Endodermal cell (in vitro differentiated cells): ENCODE results near the gene RIPPLY3. TPM values are rescaled to one million over a fixed set of nuclear protein-coding genes. Genes with fewer than 3 reads are reported as not detected.

ENCODE experiments used
- DNase-seq: peaks from one replicate; pipeline ENCODE4 v3.0.0-alpha.2; 2017
- H3K27ac ChIP-seq: 2 replicates; pipeline ENCODE4 v1.5.1; 2013; ENCODE audit warnings: mild to moderate bottlenecking, low read depth, low read length, moderate library complexity
- H3K27me3 ChIP-seq: 2 replicates; pipeline ENCODE4 v1.6.1; 2013; ENCODE audit warnings: mild to moderate bottlenecking, low read length, moderate library complexity; ENCODE audit not compliant: insufficient read depth, control insufficient read depth, poor library complexity, severe bottlenecking
- H3K36me3 ChIP-seq: 2 replicates; pipeline ENCODE4 v1.7.0; 2013; ENCODE audit warnings: mild to moderate bottlenecking, low read length, moderate library complexity; ENCODE audit not compliant: control insufficient read depth, insufficient read depth
- H3K4me1 ChIP-seq: one replicate; pipeline ENCODE4 v1.7.0; 2013; ENCODE audit warnings: low read length; ENCODE audit not compliant: control insufficient read depth, insufficient read depth
- H3K4me3 ChIP-seq: 2 replicates; pipeline ENCODE4 v1.5.1; 2013; ENCODE audit warnings: mild to moderate bottlenecking, low read length, moderate library complexity
- H3K9ac ChIP-seq: 2 replicates; pipeline ENCODE4 v1.6.1; 2013; ENCODE audit warnings: mild to moderate bottlenecking, low read length, moderate library complexity; ENCODE audit not compliant: poor library complexity, severe bottlenecking; ENCODE audit errors: extremely low read depth
- H3K9me3 ChIP-seq: 2 replicates; pipeline ENCODE4 v1.6.1; 2013; ENCODE audit warnings: mild to moderate bottlenecking, low read length, moderate library complexity; ENCODE audit not compliant: control insufficient read depth
- H3K27ac Mint-ChIP-seq: 2 replicates; pipeline ENCODE4 v1.8.0; 2020; ENCODE audit warnings: mixed read lengths
- H3K27me3 Mint-ChIP-seq: 2 replicates; pipeline ENCODE4 v1.8.0; 2021; ENCODE audit warnings: mild to moderate bottlenecking, mixed read lengths; ENCODE audit not compliant: insufficient read depth
- H3K36me3 Mint-ChIP-seq: 2 replicates; pipeline ENCODE4 v1.8.0; 2020; ENCODE audit warnings: low read depth, mixed read lengths
- H3K4me1 Mint-ChIP-seq: 2 replicates; pipeline ENCODE4 v1.8.0; 2020; ENCODE audit warnings: mixed read lengths
- H3K4me3 Mint-ChIP-seq: 2 replicates; pipeline ENCODE4 v1.8.0; 2020; ENCODE audit warnings: mild to moderate bottlenecking, moderate library complexity, mixed read lengths
- H3K9me3 Mint-ChIP-seq: 2 replicates; pipeline ENCODE4 v1.8.0; 2020; ENCODE audit warnings: mild to moderate bottlenecking, mixed read lengths
- WGBS, 2 experiments: methylation state at CpG; one replicate each; pipeline versions ENCODE4 v1.1.5 to v1.1.7; 2013; ENCODE audit warnings: missing lambda C conversion rate in 2 of 2, mixed read lengths in 1 of 2; ENCODE audit not compliant: insufficient coverage in 1 of 2, insufficient read length in 1 of 2; 5-methylcytosine and 5-hydroxymethylcytosine counted together
- total RNA-seq, 2 donors: library from RNA; stranded (reverse); fragmentation: NEBNext Ultra II Directional in 1 of 2; extraction: Animal tissue kit (Norgen Biotek cat#: 25700) in 1 of 2; gene quantifications; 2 replicates in 1 of 2; 3 replicates in 1 of 2; pipeline ENCODE4 v1.2.1, GENCODE V29; 2021
- TF ChIP-seq, protein P1 (sequence below): fragments of 200-600 bp; sonication (generic); conservative IDR thresholded peaks from 2 replicates; pipeline ENCODE4 v1.5.0; 2021; ENCODE audit warnings: antibody characterized with exemption, mild to moderate bottlenecking

The RIPPLY3 gene
- total RNA-seq, 2 donors from 2014 or later, result 15.6 to 28.0 TPM

DNA sequence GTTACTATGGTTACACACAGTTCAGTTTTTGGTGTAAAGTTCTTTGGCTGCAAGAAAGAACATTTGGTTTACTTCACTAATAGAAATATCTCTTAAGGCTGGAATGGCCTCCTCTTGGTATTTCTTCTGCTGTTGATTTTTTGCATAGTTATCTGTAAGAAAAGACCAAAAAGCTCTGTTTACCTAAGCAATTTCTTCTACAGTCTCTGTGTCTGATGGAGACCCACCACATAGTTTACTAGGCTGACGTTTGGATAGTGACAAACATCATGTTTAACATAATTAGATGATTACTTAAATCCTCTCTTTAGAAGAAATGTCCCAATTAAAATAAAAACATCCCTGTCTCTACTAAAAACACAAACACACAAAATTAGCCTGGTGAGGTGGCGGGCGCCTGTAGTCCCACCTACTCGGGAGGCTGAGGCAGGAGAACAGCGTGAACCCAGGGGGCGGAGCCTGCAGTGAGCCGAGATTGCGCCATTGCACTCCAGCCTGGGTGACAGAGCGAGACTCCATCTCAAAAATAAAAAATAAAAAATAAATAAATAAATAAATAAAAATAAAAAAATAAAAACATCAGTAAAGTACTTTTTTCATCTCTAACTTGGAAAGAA, 59.2 kb downstream of the RIPPLY3 start:
- H3K36me3 Mint-ChIP-seq, result peaks cover 36% of the 10 kb centered on the region
- H3K27me3 Mint-ChIP-seq, result no peaks in the 10 kb centered on the region
- H3K9me3 ChIP-seq, result no peaks in the 10 kb centered on the region
- peaks cover 5% of the 10 kb centered on the region for H3K4me1 ChIP-seq
- no peaks in the 10 kb centered on the region for H3K27me3 ChIP-seq
- WGBS, 2 experiments, result 92% methylated on average over 7 of the region's 9 CpGs; no CpG with 5 or more reads in 1 of the 2 experiments
- H3K4me1 Mint-ChIP-seq, result peaks cover 23% of the 10 kb centered on the region
- peaks cover 22% of the 10 kb centered on the region for H3K36me3 ChIP-seq
- no peak overlapping the region for H3K9ac ChIP-seq
- DNase-seq, result no peak
- H3K27ac ChIP-seq, result no peak overlapping the region
- no peak overlapping the region for H3K27ac Mint-ChIP-seq
- no peaks in the 10 kb centered on the region for H3K9me3 Mint-ChIP-seq
- no peak overlapping the region for H3K4me3 Mint-ChIP-seq
- TF ChIP-seq, protein P1, sequence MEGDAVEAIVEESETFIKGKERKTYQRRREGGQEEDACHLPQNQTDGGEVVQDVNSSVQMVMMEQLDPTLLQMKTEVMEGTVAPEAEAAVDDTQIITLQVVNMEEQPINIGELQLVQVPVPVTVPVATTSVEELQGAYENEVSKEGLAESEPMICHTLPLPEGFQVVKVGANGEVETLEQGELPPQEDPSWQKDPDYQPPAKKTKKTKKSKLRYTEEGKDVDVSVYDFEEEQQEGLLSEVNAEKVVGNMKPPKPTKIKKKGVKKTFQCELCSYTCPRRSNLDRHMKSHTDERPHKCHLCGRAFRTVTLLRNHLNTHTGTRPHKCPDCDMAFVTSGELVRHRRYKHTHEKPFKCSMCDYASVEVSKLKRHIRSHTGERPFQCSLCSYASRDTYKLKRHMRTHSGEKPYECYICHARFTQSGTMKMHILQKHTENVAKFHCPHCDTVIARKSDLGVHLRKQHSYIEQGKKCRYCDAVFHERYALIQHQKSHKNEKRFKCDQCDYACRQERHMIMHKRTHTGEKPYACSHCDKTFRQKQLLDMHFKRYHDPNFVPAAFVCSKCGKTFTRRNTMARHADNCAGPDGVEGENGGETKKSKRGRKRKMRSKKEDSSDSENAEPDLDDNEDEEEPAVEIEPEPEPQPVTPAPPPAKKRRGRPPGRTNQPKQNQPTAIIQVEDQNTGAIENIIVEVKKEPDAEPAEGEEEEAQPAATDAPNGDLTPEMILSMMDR, result no peak
- H3K4me3 ChIP-seq, result no peak overlapping the region

Other genes with a start within 250 kb of the RIPPLY3 start
- 10 to 100 TPM; 25.0 to 30.1 TPM for gene HLCS, start 40.0 kb upstream of the RIPPLY3 start, total RNA-seq
- 10 to 100 TPM; 28.3 to 29.4 TPM for gene PIGP, start 66.4 kb downstream of the RIPPLY3 start, total RNA-seq
- 100 to 1,000 TPM; 184 to 273 TPM for gene TTC3, start 66.6 kb downstream of the RIPPLY3 start, total RNA-seq